ENCODE measurements around the gene TMEM86B. TPM values are rescaled to one million over a fixed set of nuclear protein-coding genes. Genes with fewer than 3 reads are reported as not detected.

TMEM86B gene
- total RNA-seq, 1 experiment from 2014 or later: 1.2 TPM

DNA sequence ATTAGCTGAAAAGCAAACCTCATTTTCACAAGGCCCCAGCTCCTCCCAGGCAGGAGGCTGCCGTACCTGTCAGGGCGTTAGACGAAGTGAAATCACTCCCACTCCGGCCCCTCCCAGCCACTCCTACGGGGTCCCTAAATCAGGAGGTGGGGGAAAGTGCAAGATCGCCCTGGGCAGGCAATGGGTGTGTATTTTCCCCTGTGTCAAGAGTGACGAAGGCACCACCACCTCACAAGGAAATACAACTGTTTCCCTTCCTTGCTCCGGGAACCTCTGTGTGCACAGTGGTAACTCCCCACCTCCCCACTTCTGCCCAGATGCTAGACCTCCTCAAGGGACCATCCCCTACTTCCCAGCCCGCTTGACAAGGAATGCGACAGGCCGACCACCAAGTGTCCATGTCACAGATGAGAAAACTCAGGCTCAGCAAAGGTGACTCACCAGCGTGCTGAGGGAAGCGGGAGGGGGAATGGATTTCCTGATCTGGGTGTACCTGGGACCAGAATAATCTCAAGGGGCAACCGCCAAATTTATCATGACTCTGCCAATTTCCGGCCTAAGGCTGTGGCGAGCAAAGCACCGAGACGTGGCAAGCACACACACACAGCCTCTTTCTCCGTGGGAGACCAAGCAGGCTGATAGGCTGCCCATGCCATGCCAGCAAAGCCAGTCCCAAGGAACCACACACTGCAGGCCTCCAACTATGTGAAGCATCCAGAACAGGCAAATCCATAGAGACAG lies 22.9 kb upstream of the TMEM86B start:
- Histone ChIP-seq H3K36me3 (replicated peaks; ENCODE audit: control insufficient read depth, insufficient read depth, low read length) (peaks cover 3% of the 10 kb centered on the region), H3K4me3 (ENCODE audit: insufficient read depth, low read depth, low read length) (no peak overlapping the region), H3K27me3 (ENCODE audit: control insufficient read depth, insufficient read depth, low read length) (no peaks in the 10 kb centered on the region)
- peak; percentile 35 for DNase-seq

- peaks cover 8% of the 10 kb centered on the region for H3K36me3 ChIP-seq (replicated peaks; ENCODE audit: control insufficient read depth, insufficient read depth, low read length)
- DNase-seq: no peak
These were observed 21.9 kb upstream of the TMEM86B start for GRCh38 chr19:55250262-55251036.

DNA sequence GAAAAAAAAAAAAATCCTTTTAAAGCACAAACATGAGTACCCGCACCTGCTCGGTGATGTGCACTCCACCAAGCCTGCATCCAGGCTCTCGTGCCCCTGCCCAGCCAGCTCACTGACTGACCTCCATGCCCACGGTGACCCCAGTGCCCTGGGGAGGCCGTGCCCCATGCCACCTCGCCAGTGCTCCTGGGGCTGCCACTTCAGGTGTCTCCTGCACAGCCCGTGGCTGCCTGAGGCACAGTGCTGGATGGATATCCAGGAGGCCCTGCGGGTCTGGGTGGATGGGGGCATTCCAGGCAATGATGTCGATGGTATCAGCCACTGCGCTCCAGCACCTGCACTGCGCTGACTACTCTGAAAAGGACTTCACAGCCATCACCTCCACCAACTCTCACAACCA lies 21.3 kb upstream of the TMEM86B start:
- Histone ChIP-seq H3K27me3 (ENCODE audit: control insufficient read depth, insufficient read depth, low read length) (no peaks in the 10 kb centered on the region), H3K4me3 (ENCODE audit: insufficient read depth, low read depth, low read length) (no peak overlapping the region), H3K36me3 (replicated peaks; ENCODE audit: control insufficient read depth, insufficient read depth, low read length) (peaks cover 9% of the 10 kb centered on the region)
- no peak for DNase-seq

More at GRCh38 chr19:55250262-55251036, 21.9 kb upstream of the TMEM86B start:
- Histone ChIP-seq H3K4me3 (ENCODE audit: insufficient read depth, low read depth, low read length) (no peak overlapping the region), H3K27me3 (ENCODE audit: control insufficient read depth, insufficient read depth, low read length) (no peaks in the 10 kb centered on the region)

- no peaks in the 10 kb centered on the region for H3K27me3 ChIP-seq (ENCODE audit: control insufficient read depth, insufficient read depth, low read length)
- H3K4me3 ChIP-seq (ENCODE audit: insufficient read depth, low read depth, low read length): no peak overlapping the region
- DNase-seq: no peak
- H3K36me3 ChIP-seq (replicated peaks; ENCODE audit: control insufficient read depth, insufficient read depth, low read length): peaks cover 15% of the 10 kb centered on the region
These were observed 20.1 kb upstream of the TMEM86B start for GRCh38 chr19:55248704-55249103.

DNA sequence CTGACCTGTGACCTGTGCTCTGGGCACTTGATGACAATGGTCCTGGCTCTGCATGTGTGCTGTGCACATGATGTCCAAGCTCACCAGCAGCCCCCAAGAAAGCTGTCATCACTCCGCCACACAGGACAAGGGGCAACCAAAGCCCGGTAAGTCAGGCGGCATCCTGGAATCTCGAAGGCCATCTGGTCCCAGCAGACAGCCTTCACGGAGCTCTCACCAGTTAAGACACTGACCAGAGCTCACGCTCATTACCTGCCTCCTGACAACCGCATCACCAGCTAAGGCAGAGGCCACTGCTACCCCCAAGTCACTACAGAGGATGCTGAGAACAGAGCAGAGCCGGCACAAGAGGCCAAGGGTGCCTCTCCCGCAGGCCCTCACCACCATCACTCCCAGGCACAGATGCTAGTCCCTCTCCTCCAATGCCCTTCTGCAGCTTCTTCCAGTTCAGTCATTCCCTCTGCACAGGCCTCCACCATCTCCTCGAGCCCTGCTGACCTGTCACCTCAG lies 19.7 kb upstream of the TMEM86B start:
- no peak for DNase-seq
- Histone ChIP-seq H3K4me3 (ENCODE audit: insufficient read depth, low read depth, low read length) (no peak overlapping the region), H3K27me3 (ENCODE audit: control insufficient read depth, insufficient read depth, low read length) (no peaks in the 10 kb centered on the region), H3K36me3 (replicated peaks; ENCODE audit: control insufficient read depth, insufficient read depth, low read length) (peaks cover 17% of the 10 kb centered on the region)

- peak; percentile 66 for DNase-seq
- peaks cover 18% of the 10 kb centered on the region for H3K36me3 ChIP-seq (replicated peaks; ENCODE audit: control insufficient read depth, insufficient read depth, low read length)
- H3K27me3 ChIP-seq (ENCODE audit: control insufficient read depth, insufficient read depth, low read length): no peaks in the 10 kb centered on the region
- no peak overlapping the region for H3K4me3 ChIP-seq (ENCODE audit: insufficient read depth, low read depth, low read length)
These were observed 19.1 kb upstream of the TMEM86B start for GRCh38 chr19:55247621-55248099.

DNA sequence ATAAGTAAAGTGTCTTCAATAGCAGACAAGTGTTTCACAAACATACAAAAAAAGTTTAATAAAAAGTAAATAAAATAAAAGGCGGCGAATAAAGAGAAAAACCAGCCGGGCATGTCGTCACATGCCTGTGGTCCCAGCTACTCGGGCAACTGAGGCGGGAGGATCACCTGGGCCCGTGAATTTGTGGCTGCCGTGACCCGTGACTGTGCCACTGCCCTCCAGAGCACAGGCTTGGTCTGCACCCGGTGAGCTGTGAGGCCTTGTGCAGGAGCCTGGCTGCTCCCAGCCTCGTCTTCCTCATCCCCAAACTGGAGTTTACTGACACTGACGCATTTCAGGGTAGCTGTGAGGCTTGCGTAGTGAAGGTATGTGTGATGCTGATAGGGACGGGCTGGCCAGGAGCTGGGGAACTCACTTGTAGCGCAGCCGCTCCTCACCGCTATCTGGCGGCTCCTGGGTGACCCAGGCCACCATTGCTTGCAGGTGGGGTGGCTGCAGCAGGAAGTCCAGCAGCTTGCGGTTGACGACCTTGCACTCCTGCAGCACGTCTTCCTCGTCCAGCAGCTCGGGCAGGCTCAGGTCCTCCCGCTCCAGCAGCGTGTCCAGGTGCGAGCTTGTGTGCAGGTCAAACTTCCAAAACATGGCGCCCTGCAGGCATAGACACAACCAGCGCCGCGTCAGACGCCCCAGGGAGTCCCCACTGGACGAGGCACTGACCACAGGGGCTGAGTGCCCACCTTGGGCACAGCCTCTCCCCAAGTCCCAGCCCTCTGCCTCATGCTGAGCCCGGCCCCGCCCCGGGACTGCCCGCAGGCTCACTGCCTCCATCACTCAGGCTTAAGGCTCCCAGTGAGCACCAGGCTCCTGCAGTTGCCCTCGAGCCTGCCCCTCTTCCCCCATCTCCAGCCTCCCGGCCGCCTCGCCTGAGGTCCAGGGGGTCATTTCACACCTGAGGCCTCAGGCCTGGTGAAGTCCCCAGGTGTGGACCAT lies 18.2 kb upstream of the TMEM86B start:
- DNase-seq: peak; percentile 56
- Histone ChIP-seq H3K27me3 (ENCODE audit: control insufficient read depth, insufficient read depth, low read length) (no peaks in the 10 kb centered on the region), H3K4me3 (ENCODE audit: insufficient read depth, low read depth, low read length) (no peak overlapping the region), H3K36me3 (replicated peaks; ENCODE audit: control insufficient read depth, insufficient read depth, low read length) (peaks cover 27% of the 10 kb centered on the region)

- DNase-seq: no peak
- H3K4me3 ChIP-seq (ENCODE audit: insufficient read depth, low read depth, low read length): no peak overlapping the region
- peaks cover 32% of the 10 kb centered on the region for H3K36me3 ChIP-seq (replicated peaks; ENCODE audit: control insufficient read depth, insufficient read depth, low read length)
- H3K27me3 ChIP-seq (ENCODE audit: control insufficient read depth, insufficient read depth, low read length): no peaks in the 10 kb centered on the region
These were observed 16.8 kb upstream of the TMEM86B start for GRCh38 chr19:55245236-55245904.

DNA sequence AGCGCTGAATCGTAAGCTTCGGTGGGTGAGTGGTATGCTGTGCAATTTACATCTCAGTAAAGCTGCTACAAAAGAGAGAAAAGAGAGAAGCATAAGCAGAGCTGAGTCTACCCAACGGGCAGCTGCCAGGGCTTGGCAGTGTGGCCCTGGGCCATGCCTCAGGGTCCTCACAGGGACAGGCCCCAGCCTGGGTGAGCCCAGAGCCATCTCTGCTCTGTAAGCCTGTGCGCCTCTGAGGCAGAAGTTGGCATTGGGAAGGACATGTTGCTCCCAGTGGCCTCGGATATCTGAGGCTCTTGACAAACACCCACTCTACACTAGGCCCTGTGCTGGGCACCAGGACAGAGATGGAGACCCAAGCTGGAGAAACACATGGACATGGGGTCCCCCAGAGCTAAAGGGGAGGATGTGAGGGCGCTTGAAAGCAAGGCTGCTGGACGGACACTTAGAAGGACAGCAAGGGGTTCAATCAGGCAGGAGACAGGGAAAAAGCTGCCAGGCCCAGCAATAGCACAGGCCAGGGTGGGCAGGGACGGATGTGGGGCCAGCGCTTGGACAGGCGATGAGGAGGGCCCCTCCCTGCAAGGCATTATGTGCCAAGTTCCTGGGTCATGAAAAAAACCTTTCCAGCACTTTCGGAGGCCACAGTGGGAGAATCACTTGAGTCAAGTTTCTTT lies 15.6 kb upstream of the TMEM86B start:
- Histone ChIP-seq H3K4me3 (ENCODE audit: insufficient read depth, low read depth, low read length) (no peak overlapping the region), H3K27me3 (ENCODE audit: control insufficient read depth, insufficient read depth, low read length) (no peaks in the 10 kb centered on the region), H3K36me3 (replicated peaks; ENCODE audit: control insufficient read depth, insufficient read depth, low read length) (peaks cover 38% of the 10 kb centered on the region)
- DNase-seq: no peak

GRCh38 chr19:55242517-55242916 lies 14.0 kb upstream of the TMEM86B start:
- DNase-seq: no peak

GRCh38 chr19:55241935-55242464 lies 13.4 kb upstream of the TMEM86B start:
- H3K27me3 ChIP-seq (ENCODE audit: control insufficient read depth, insufficient read depth, low read length): no peaks in the 10 kb centered on the region
- H3K36me3 ChIP-seq (replicated peaks; ENCODE audit: control insufficient read depth, insufficient read depth, low read length): peaks cover 47% of the 10 kb centered on the region
- DNase-seq: no peak
- no peak overlapping the region for H3K4me3 ChIP-seq (ENCODE audit: insufficient read depth, low read depth, low read length)

More at GRCh38 chr19:55242517-55242916, 14.0 kb upstream of the TMEM86B start:
- H3K27me3 ChIP-seq (ENCODE audit: control insufficient read depth, insufficient read depth, low read length): no peaks in the 10 kb centered on the region
- H3K4me3 ChIP-seq (ENCODE audit: insufficient read depth, low read depth, low read length): no peak overlapping the region
- H3K36me3 ChIP-seq (replicated peaks; ENCODE audit: control insufficient read depth, insufficient read depth, low read length): peaks cover 45% of the 10 kb centered on the region

- Histone ChIP-seq H3K36me3 (replicated peaks; ENCODE audit: control insufficient read depth, insufficient read depth, low read length) (peaks cover 50% of the 10 kb centered on the region), H3K27me3 (ENCODE audit: control insufficient read depth, insufficient read depth, low read length) (no peaks in the 10 kb centered on the region), H3K4me3 (ENCODE audit: insufficient read depth, low read depth, low read length) (no peak overlapping the region)
- DNase-seq: no peak
These were observed 12.8 kb upstream of the TMEM86B start for GRCh38 chr19:55241143-55241934.

Data from H7 (cell line).